DMS153 (cell line): ENCODE measurements around the gene FAM163B.
"Not testable (repeated sequence)": the region's sequence is repeated elsewhere in the genome, so short reads cannot be mapped to it uniquely, and the experiment has no call there.

ENCODE experiments used
- DNase-seq: peaks from one replicate; lab custom pipeline; 2025; lab: John Stamatoyannopoulos, UW

Gene FAM163B

GRCh38 chr9:133639613-133640012 is 30.4 kb upstream of the FAM163B start:
- no peak for DNase-seq

GRCh38 chr9:133638711-133639110 is 29.5 kb upstream of the FAM163B start:
- no peak for DNase-seq

- DNase-seq: no peak
Measured at GRCh38 chr9:133638076-133638475, 28.9 kb upstream of the FAM163B start.

GRCh38 chr9:133637451-133638055 is 28.4 kb upstream of the FAM163B start:
- no peak for DNase-seq

GRCh38 chr9:133636902-133637301 is 27.7 kb upstream of the FAM163B start:
- DNase-seq: no peak

- no peak for DNase-seq
Measured at GRCh38 chr9:133635533-133636531, 26.6 kb upstream of the FAM163B start, which contains the start of gene DBH. Gene DBH (plus strand): TSS chr9:133636363. CDS start chr9:133636372, 9 bp downstream.

- no peak for DNase-seq
Measured at GRCh38 chr9:133635098-133635497, 25.9 kb upstream of the FAM163B start.

GRCh38 chr9:133634081-133634691 is 25.0 kb upstream of the FAM163B start:
- peak; percentile 59 for DNase-seq

GRCh38 chr9:133633681-133634080 is 24.5 kb upstream of the FAM163B start:
- DNase-seq: no peak

GRCh38 chr9:133632806-133633680 is 23.9 kb upstream of the FAM163B start:
- peak; percentile 66 for DNase-seq

- DNase-seq: no peak
Measured at GRCh38 chr9:133631111-133631510, 21.9 kb upstream of the FAM163B start.

GRCh38 chr9:133629221-133630110 is 20.3 kb upstream of the FAM163B start:
- DNase-seq: no peak

- no peak for DNase-seq
Measured at GRCh38 chr9:133628766-133629165, 19.6 kb upstream of the FAM163B start.

- no peak for DNase-seq
Measured at GRCh38 chr9:133627341-133627740, 18.2 kb upstream of the FAM163B start.

- not testable (repeated sequence) for DNase-seq
Measured at GRCh38 chr9:133626008-133626407, 16.8 kb upstream of the FAM163B start.

- DNase-seq: no peak
Measured at GRCh38 chr9:133622555-133622954, 13.4 kb upstream of the FAM163B start.

- DNase-seq: peak; percentile 48
Measured at GRCh38 chr9:133621725-133622267, 12.6 kb upstream of the FAM163B start.

- DNase-seq: peak; percentile 64
Measured at GRCh38 chr9:133619791-133620190, 10.6 kb upstream of the FAM163B start.

GRCh38 chr9:133618726-133619125 is 9.5 kb upstream of the FAM163B start:
- no peak for DNase-seq
